Chondrocyte (in vitro differentiated cells): ENCODE data around the gene SPINT4. TPM values are rescaled to one million over a fixed set of nuclear protein-coding genes. Genes with fewer than 3 reads are reported as not detected.

Experiments used
- DNase-seq: peaks from one replicate; pipeline ENCODE4 v3.0.0; 2021; ENCODE audit warnings: mixed read lengths, low spot score
- H3K27ac Mint-ChIP-seq: one replicate; pipeline ENCODE4 v1.8.0; 2021; ENCODE audit warnings: mild to moderate bottlenecking, moderate library complexity, mixed read lengths; ENCODE audit not compliant: unreplicated experiment
- H3K27me3 Mint-ChIP-seq: 2 replicates; pipeline ENCODE4 v1.8.0; 2021; ENCODE audit warnings: low read depth, mixed read lengths
- H3K36me3 Mint-ChIP-seq: 2 replicates; pipeline ENCODE4 v1.8.0; 2021; ENCODE audit warnings: low read depth, mixed read lengths
- H3K4me1 Mint-ChIP-seq: 2 replicates; pipeline ENCODE4 v1.8.0; 2021; ENCODE audit warnings: low read depth, mild to moderate bottlenecking, mixed read lengths
- H3K4me3 Mint-ChIP-seq: one replicate; pipeline ENCODE4 v1.8.0; 2021; ENCODE audit warnings: mild to moderate bottlenecking, moderate library complexity, mixed read lengths; ENCODE audit not compliant: unreplicated experiment
- H3K9me3 Mint-ChIP-seq: 2 replicates; pipeline ENCODE4 v1.8.0; 2021; ENCODE audit warnings: low read depth, mixed read lengths
- CTCF ChIP-seq: fragments of 200-600 bp; sonication (generic); IDR thresholded peaks from 2 replicates; pipeline ENCODE4 v1.5.0; 2021; ENCODE audit warnings: antibody characterized with exemption, mild to moderate bottlenecking, moderate library complexity
- total RNA-seq: library from RNA; stranded (reverse); gene quantifications from 3 replicates; pipeline ENCODE4 v1.2.1, GENCODE V29; 2021

SPINT4 gene
- total RNA-seq, 1 donor from 2014 or later = not detected

DNA sequence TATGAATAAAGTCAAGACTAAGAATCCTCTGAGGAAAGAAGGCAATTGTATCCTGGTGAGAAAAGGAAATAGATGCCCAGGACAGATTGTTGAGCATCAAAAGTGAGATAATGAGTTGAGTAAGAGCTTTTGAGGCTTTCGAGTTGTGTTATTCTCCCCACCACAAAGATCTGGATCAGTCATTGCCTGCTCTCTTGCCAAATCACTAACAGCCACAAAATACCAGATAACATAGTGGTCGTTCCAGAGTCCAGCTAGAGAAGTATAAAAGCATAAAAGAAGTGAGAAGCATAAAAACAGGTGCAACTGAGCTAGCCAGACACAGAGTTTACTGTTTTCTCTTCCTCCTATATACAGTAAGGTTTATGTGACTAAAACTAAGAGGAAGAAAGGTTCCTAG is 4.9 kb downstream of the SPINT4 start:
- Mint-ChIP-seq H3K4me3 (no peak overlapping the region), H3K9me3 (peaks cover 20% of the 10 kb centered on the region), H3K4me1 (no peaks in the 10 kb centered on the region), H3K27ac (no peak overlapping the region), H3K36me3 (no peaks in the 10 kb centered on the region), H3K27me3 (peaks cover 8% of the 10 kb centered on the region)
- DNase-seq = no peak
- TF ChIP-seq CTCF = no peak

DNA sequence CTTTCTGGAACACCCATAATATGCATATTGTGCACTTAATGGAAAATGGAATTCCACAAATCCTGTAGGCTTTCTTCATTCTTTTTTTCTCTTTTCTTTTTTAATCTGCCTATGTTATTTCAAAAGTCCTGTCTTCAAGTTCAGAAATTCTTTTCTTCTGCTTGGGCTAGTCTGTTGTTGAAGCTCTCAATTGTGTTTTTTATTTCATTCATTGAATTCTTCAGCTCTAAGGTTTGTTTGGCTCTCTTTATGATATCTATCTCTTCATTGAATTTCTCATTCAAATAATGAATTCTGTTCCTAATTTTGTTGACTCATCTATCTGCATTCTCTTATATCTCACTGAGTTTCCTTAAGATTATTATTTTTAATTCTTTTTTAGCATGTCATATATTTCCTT is 10.1 kb downstream of the SPINT4 start:
- Mint-ChIP-seq H3K36me3 (no peaks in the 10 kb centered on the region), H3K27ac (no peak overlapping the region), H3K4me3 (no peak overlapping the region), H3K4me1 (no peaks in the 10 kb centered on the region), H3K27me3 (no peaks in the 10 kb centered on the region), H3K9me3 (peaks cover 43% of the 10 kb centered on the region)
- no peak for TF ChIP-seq CTCF
- no peak for DNase-seq

DNA sequence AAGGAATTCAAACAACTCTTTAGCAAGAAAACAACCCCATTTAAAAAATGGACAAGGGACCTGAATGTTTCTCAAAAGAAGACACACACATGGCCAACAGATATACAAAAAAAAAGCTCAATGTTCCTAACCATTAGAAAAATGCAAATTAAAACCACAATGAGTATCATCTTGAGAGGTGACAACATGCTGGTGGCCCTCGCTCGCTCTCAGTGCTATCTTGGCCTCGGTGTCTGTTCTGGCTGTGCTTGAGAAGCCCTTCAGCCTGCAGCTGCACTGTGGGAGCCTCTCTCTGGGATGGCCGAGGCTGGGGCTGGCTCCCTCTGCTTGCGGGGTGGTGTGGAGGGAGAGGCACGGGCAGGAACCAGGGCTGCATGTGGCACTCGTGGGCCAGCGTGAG is 13.4 kb downstream of the SPINT4 start:
- no peak for TF ChIP-seq CTCF
- no peak for DNase-seq
- H3K36me3 Mint-ChIP-seq = no peaks in the 10 kb centered on the region
- no peak overlapping the region for H3K4me3 Mint-ChIP-seq
- no peak overlapping the region for H3K27ac Mint-ChIP-seq
- peaks cover 32% of the 10 kb centered on the region for H3K9me3 Mint-ChIP-seq
- H3K4me1 Mint-ChIP-seq = no peaks in the 10 kb centered on the region
- H3K27me3 Mint-ChIP-seq = peaks cover 2% of the 10 kb centered on the region

- H3K4me1 Mint-ChIP-seq = no peaks in the 10 kb centered on the region
- no peak overlapping the region for H3K4me3 Mint-ChIP-seq
- peaks cover 29% of the 10 kb centered on the region for H3K9me3 Mint-ChIP-seq
- no peak for DNase-seq
- no peaks in the 10 kb centered on the region for H3K36me3 Mint-ChIP-seq
- H3K27ac Mint-ChIP-seq = no peak overlapping the region
- TF ChIP-seq CTCF = no peak
- peaks cover 2% of the 10 kb centered on the region for H3K27me3 Mint-ChIP-seq
These were observed 13.8 kb downstream of the SPINT4 start for GRCh38 chr20:45735988-45736387.

GRCh38 chr20:45742596-45742995 is 20.4 kb downstream of the SPINT4 start:
- no peaks in the 10 kb centered on the region for H3K4me1 Mint-ChIP-seq

More at GRCh38 chr20:45742596-45742995, 20.4 kb downstream of the SPINT4 start:
- no peak for TF ChIP-seq CTCF
- no peak overlapping the region for H3K27ac Mint-ChIP-seq
- DNase-seq = no peak
- H3K4me3 Mint-ChIP-seq = no peak overlapping the region
- no peaks in the 10 kb centered on the region for H3K36me3 Mint-ChIP-seq
- no peaks in the 10 kb centered on the region for H3K9me3 Mint-ChIP-seq
- peaks cover 17% of the 10 kb centered on the region for H3K27me3 Mint-ChIP-seq
